ENCODE results near the gene PRIMA1. TPM values are rescaled to one million over a fixed set of nuclear protein-coding genes. Genes with fewer than 3 reads are reported as not detected.
A peak's percentile ranks its signal among the peaks of the same experiment; 100 is the strongest.

PRIMA1 gene
- total RNA-seq (1 to 10 TPM; 2.1 to 3.4 TPM), polyA plus RNA-seq (ENCODE audit: insufficient read depth, low read depth, low replicate concordance) (7.3 TPM)
- long read RNA-seq, donor 1, result 0 reads
- long read RNA-seq, donor 2, result 0 reads

GRCh38 chr14:93788293-93788542 is at the start of gene PRIMA1:
PRIMA1 (minus strand) TSS chr14:93788485; CDS start chr14:93787718, 767 bp downstream.
- Histone ChIP-seq H3K27me3 (no peaks in the 10 kb centered on the region), H3K4me1 (no peaks in the 10 kb centered on the region), H3K9me3 (no peaks in the 10 kb centered on the region), H3K4me3 (peak within 1 kb of the TSS; percentile 42 to 61), H3K27ac (no peak within 1 kb of the TSS), H3K36me3 (ENCODE audit: low read depth, missing control alignments) (no peaks in the 10 kb centered on the region)
- 3 to 4% methylated on average over 12 to 24 of the region's 24 CpGs for WGBS, 2 donors
- intact Hi-C loops (cut with DNase I; ENCODE audit: low total_unique reads), result no loop called here
- TF ChIP-seq POLR2A (IDR thresholded peaks at IDR 0.05) (no peak), CTCF (IDR thresholded peaks at IDR 0.05) (no peak)
- DNase-seq, result no peak

- H3K4me3 ChIP-seq, result no peak overlapping the region
- no peaks in the 10 kb centered on the region for H3K27me3 ChIP-seq
- no peak for TF ChIP-seq POLR2A (IDR thresholded peaks at IDR 0.05)
- no peak for TF ChIP-seq CTCF (IDR thresholded peaks at IDR 0.05)
- no peak for DNase-seq
- no peaks in the 10 kb centered on the region for H3K4me1 ChIP-seq
- H3K36me3 ChIP-seq (ENCODE audit: low read depth, missing control alignments), result no peaks in the 10 kb centered on the region
- no peaks in the 10 kb centered on the region for H3K9me3 ChIP-seq
- intact Hi-C loops (cut with DNase I; ENCODE audit: low total_unique reads), result no loop called here
- 73 to 86% methylated on average over 9 of the region's 9 CpGs for WGBS, 2 donors
- no peak overlapping the region for H3K27ac ChIP-seq
Observed at GRCh38 chr14:93834699-93835371, 46.5 kb upstream of the PRIMA1 start.

- no peak overlapping the region for H3K27ac ChIP-seq
- H3K4me3 ChIP-seq, result no peak overlapping the region
- H3K4me1 ChIP-seq, result no peaks in the 10 kb centered on the region
- no peak for TF ChIP-seq CTCF (IDR thresholded peaks at IDR 0.05)
- TF ChIP-seq POLR2A (IDR thresholded peaks at IDR 0.05), result no peak
- no peaks in the 10 kb centered on the region for H3K9me3 ChIP-seq
- no peaks in the 10 kb centered on the region for H3K36me3 ChIP-seq (ENCODE audit: low read depth, missing control alignments)
- DNase-seq, result peak; percentile 54
- 30 to 37% methylated on average over 3 of the region's 3 CpGs for WGBS, 2 donors
- intact Hi-C loops (cut with DNase I; ENCODE audit: low total_unique reads), result no loop called here
- no peaks in the 10 kb centered on the region for H3K27me3 ChIP-seq
Observed at GRCh38 chr14:93832665-93833064, 44.4 kb upstream of the PRIMA1 start.

GRCh38 chr14:93832081-93832480 is 43.8 kb upstream of the PRIMA1 start:
- no peak for DNase-seq
- Histone ChIP-seq H3K4me1 (no peaks in the 10 kb centered on the region), H3K36me3 (ENCODE audit: low read depth, missing control alignments) (no peaks in the 10 kb centered on the region), H3K4me3 (no peak overlapping the region), H3K27me3 (no peaks in the 10 kb centered on the region), H3K9me3 (no peaks in the 10 kb centered on the region), H3K27ac (no peak overlapping the region)
- TF ChIP-seq CTCF (IDR thresholded peaks at IDR 0.05) (no peak), POLR2A (IDR thresholded peaks at IDR 0.05) (no peak)
- intact Hi-C loops (cut with DNase I; ENCODE audit: low total_unique reads), result no loop called here
- 76 to 84% methylated on average over 3 of the region's 3 CpGs for WGBS, 2 donors

Measured in testis (tissue), 5 donors.